ENCODE measurements around the gene TTC27. TPM values are rescaled to one million over a fixed set of nuclear protein-coding genes. Genes with fewer than 3 reads are reported as not detected.

TTC27 gene
- total RNA-seq, 6 experiments from 2014 or later: 20.0 to 24.7 (median 23.9) TPM

DNA sequence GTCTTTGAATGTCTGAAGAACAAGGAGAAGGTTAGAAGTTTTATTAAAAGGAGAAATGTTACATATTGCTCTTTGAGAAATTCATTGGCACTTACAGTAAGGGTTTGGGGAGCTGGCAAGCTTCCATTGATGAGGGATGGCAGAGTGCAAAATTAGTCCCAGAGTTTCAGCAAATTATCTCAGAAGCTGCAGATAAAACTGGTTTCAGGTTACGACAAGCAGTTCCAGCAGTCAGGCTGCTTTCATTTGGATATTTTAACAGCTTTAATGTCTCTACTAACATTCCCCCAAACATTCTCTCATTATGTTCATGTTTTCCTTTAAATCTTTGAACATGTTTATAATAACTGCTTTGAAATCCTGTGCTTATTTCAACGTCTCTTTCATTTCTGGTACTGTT lies 153.1 kb downstream of the TTC27 start:
- Mint-ChIP-seq H3K27me3 (ENCODE audit: insufficient read depth) (no peaks in the 10 kb centered on the region), H3K27ac (no peak overlapping the region), H3K9me3 (peaks cover 6% of the 10 kb centered on the region; the same call in 1 of the 2 replicates), H3K36me3 (ENCODE audit: low read depth) (peaks cover 35% of the 10 kb centered on the region), H3K4me1 (ENCODE audit: low read depth) (peaks cover 6% of the 10 kb centered on the region), H3K4me3 (no peak overlapping the region)
- TF ChIP-seq, protein P1, sequence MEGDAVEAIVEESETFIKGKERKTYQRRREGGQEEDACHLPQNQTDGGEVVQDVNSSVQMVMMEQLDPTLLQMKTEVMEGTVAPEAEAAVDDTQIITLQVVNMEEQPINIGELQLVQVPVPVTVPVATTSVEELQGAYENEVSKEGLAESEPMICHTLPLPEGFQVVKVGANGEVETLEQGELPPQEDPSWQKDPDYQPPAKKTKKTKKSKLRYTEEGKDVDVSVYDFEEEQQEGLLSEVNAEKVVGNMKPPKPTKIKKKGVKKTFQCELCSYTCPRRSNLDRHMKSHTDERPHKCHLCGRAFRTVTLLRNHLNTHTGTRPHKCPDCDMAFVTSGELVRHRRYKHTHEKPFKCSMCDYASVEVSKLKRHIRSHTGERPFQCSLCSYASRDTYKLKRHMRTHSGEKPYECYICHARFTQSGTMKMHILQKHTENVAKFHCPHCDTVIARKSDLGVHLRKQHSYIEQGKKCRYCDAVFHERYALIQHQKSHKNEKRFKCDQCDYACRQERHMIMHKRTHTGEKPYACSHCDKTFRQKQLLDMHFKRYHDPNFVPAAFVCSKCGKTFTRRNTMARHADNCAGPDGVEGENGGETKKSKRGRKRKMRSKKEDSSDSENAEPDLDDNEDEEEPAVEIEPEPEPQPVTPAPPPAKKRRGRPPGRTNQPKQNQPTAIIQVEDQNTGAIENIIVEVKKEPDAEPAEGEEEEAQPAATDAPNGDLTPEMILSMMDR (IDR thresholded peaks at IDR 0.05): no peak
- no peak for DNase-seq

DNA sequence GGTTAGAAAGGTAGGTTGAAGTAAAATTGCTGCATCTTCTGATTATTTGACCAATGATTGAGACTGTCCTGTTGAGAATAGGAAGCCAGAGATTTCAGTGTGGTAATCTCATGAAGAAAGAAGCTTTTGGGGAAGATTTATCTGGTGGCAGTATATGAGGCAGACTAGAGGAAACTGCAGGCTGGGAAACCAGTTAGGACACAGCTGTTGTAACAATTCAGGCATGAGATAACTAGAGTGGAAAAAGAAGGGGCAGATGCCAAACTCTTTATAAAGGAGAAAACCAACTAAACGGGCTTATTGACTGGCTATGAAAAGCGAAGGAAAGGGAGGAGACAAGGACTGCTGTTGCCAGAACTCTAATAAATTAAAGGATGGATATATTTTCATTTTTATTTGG lies 155.6 kb downstream of the TTC27 start:
- H3K4me3 Mint-ChIP-seq: no peak overlapping the region
- no peak for DNase-seq
- H3K4me1 Mint-ChIP-seq (ENCODE audit: low read depth): no peaks in the 10 kb centered on the region
- peaks cover 6% of the 10 kb centered on the region; the same call in 1 of the 2 replicates for H3K9me3 Mint-ChIP-seq
- H3K27ac Mint-ChIP-seq: no peak overlapping the region
- H3K27me3 Mint-ChIP-seq (ENCODE audit: insufficient read depth): no peaks in the 10 kb centered on the region
- H3K36me3 Mint-ChIP-seq (ENCODE audit: low read depth): peaks cover 33% of the 10 kb centered on the region
- TF ChIP-seq, protein P1 (IDR thresholded peaks at IDR 0.05): no peak

DNA sequence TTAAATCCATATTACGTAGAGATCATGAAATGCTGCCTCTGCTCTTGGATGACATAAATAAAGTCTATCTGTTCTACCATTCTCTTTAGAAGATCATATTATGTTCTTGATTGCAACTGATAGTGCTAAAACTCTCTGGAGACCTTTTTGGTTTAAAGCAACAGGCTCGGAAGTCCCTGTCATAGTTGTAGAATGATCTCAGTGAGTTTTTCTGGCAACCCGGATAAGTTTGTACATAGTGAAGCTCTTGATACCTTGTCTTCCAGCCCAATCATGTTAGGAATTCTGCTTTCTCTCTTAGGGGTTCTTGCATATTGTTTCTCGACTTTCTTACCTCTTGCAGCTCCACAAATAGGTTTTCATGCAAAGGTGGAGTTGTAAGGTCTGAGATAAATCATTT lies 156.1 kb downstream of the TTC27 start:
- Mint-ChIP-seq H3K4me3 (no peak overlapping the region), H3K27ac (no peak overlapping the region), H3K36me3 (ENCODE audit: low read depth) (peaks cover 29% of the 10 kb centered on the region), H3K4me1 (ENCODE audit: low read depth) (no peaks in the 10 kb centered on the region), H3K9me3 (peaks cover 6% of the 10 kb centered on the region; the same call in 1 of the 2 replicates), H3K27me3 (ENCODE audit: insufficient read depth) (no peaks in the 10 kb centered on the region)
- TF ChIP-seq, protein P1 (IDR thresholded peaks at IDR 0.05): no peak
- DNase-seq: no peak

DNA sequence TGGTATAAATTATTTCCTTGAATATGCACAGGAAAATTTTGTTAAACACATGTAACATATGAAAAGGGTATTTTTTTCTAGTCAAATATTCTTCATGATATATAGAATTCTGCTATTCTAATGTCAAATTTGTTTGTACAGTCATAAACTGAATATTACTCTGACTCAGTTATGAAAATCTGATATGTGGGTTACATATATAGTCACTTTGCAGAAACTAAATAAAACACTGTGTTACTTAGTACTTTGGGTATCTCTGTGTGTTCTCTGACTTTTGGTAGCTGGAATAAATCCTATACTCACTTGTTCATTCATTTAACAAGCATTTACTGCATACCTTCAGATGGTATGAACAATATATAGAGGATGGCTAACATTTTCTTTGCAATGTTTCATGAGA lies 159.4 kb downstream of the TTC27 start:
- no peak overlapping the region for H3K27ac Mint-ChIP-seq
- H3K4me1 Mint-ChIP-seq (ENCODE audit: low read depth): no peaks in the 10 kb centered on the region
- no peaks in the 10 kb centered on the region for H3K27me3 Mint-ChIP-seq (ENCODE audit: insufficient read depth)
- H3K36me3 Mint-ChIP-seq (ENCODE audit: low read depth): peaks cover 22% of the 10 kb centered on the region
- no peak for DNase-seq
- TF ChIP-seq, protein P1 (IDR thresholded peaks at IDR 0.05): no peak
- no peaks in the 10 kb centered on the region for H3K9me3 Mint-ChIP-seq
- no peak overlapping the region for H3K4me3 Mint-ChIP-seq

DNA sequence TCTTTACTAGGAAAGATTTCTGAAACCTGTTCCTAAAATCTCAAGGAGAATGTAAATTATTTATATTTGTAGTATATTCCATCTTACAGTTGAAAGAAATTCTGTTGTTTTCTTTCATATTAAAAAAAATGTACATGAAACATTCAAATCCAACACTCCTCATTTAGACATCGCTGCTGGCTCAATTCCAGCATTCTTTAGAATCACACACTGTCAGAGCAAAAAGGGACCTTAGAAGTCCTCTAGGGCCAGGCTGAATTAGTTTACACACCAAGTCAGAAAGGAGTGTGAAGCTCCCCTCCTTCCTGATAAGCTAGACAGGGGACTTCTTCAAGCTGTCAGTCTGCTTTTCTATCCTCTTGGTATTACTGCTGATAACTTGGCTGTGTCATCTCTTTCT lies 160.3 kb downstream of the TTC27 start:
- H3K4me3 Mint-ChIP-seq: no peak overlapping the region
- no peaks in the 10 kb centered on the region for H3K27me3 Mint-ChIP-seq (ENCODE audit: insufficient read depth)
- peaks cover 20% of the 10 kb centered on the region for H3K36me3 Mint-ChIP-seq (ENCODE audit: low read depth)
- H3K4me1 Mint-ChIP-seq (ENCODE audit: low read depth): no peaks in the 10 kb centered on the region
- TF ChIP-seq, protein P1 (IDR thresholded peaks at IDR 0.05): no peak
- no peak for DNase-seq
- H3K9me3 Mint-ChIP-seq: no peaks in the 10 kb centered on the region
- H3K27ac Mint-ChIP-seq: no peak overlapping the region

DNA sequence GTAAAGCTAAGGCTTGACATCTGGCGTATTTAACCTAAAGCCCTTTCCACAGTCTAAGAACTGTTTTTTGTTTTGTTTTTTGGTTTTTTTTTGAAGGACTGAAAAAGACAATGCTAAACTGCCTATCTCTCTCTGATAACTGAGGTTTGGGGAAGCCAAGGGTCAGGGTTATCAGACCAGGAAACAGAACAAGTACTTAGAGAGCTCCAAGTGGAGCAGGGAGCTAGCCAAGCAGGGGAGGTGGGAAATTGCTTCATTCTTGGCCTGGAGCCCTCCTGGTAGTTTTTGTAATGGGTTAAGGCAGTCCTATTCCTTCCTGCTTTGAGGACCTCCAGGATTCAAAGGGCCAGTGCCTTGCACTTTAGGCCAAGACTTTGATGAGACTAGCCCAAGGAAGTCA lies 164.6 kb downstream of the TTC27 start:
- Mint-ChIP-seq H3K27me3 (ENCODE audit: insufficient read depth) (no peaks in the 10 kb centered on the region), H3K4me1 (ENCODE audit: low read depth) (peaks cover 7% of the 10 kb centered on the region), H3K36me3 (ENCODE audit: low read depth) (0 out of 2 replicates have a peak, but pooled peaks cover 6% of the 10 kb centered on the region), H3K9me3 (no peaks in the 10 kb centered on the region), H3K4me3 (no peak overlapping the region), H3K27ac (no peak overlapping the region)
- TF ChIP-seq, protein P1 (IDR thresholded peaks at IDR 0.05): no peak
- DNase-seq: no peak
